Left forelimb (tissue), 1 donor: ENCODE measurements around the gene STAG1.
"Not testable (repeated sequence)": the region's sequence is repeated elsewhere in the genome, so short reads cannot be mapped to it uniquely, and the experiment has no call there.

ENCODE experiments used
- DNase-seq: peaks from one replicate; pipeline ENCODE4 v3.0.0-alpha.2; 2018; ENCODE audit warnings: low spot score

STAG1 gene

GRCh38 chr3:136752172-136752421, at the start of gene STAG1:
Gene STAG1, minus strand, starts transcription at chr3:136752378. Its CDS starts 121,480 bp downstream, at chr3:136630898.
- DNase-seq = no peak

- DNase-seq = not testable (repeated sequence)
Observed at GRCh38 chr3:136801146-136801545, 49.0 kb upstream of the STAG1 start.

- no peak for DNase-seq
Observed at GRCh38 chr3:136792556-136793330, 40.6 kb upstream of the STAG1 start.

- DNase-seq = no peak
Observed at GRCh38 chr3:136790786-136791185, 38.6 kb upstream of the STAG1 start.

GRCh38 chr3:136789976-136790375, 37.8 kb upstream of the STAG1 start:
- DNase-seq = no peak

- no peak for DNase-seq
Observed at GRCh38 chr3:136788154-136788553, 36.0 kb upstream of the STAG1 start.

GRCh38 chr3:136787349-136787748, 35.2 kb upstream of the STAG1 start:
- DNase-seq = no peak

GRCh38 chr3:136783708-136784191, 31.6 kb upstream of the STAG1 start:
- no peak for DNase-seq

- DNase-seq = no peak
Observed at GRCh38 chr3:136780741-136781140, 28.6 kb upstream of the STAG1 start.

- no peak for DNase-seq
Observed at GRCh38 chr3:136778865-136779264, 26.7 kb upstream of the STAG1 start.

- no peak for DNase-seq
Observed at GRCh38 chr3:136772709-136773108, 20.5 kb upstream of the STAG1 start.

GRCh38 chr3:136758160-136759102, 6.3 kb upstream of the STAG1 start:
- not testable (repeated sequence) for DNase-seq

GRCh38 chr3:136755192-136755591, 3.0 kb upstream of the STAG1 start:
- no peak for DNase-seq

- DNase-seq = no peak
Observed at GRCh38 chr3:136753326-136753939, 1.3 kb upstream of the STAG1 start.

GRCh38 chr3:136752422-136753325, 496 bp upstream of the STAG1 start:
- peak; percentile 100 for DNase-seq

- DNase-seq = peak; percentile 89
Observed at GRCh38 chr3:136751316-136752171, 634 bp downstream of the STAG1 start.

GRCh38 chr3:136750897-136751315, 1.3 kb downstream of the STAG1 start:
- no peak for DNase-seq

GRCh38 chr3:136750209-136750896, 1.8 kb downstream of the STAG1 start:
- no peak for DNase-seq

GRCh38 chr3:136749602-136750001, 2.6 kb downstream of the STAG1 start:
- DNase-seq = not testable (repeated sequence)

GRCh38 chr3:136749091-136749490, 3.1 kb downstream of the STAG1 start:
- DNase-seq = no peak
